Measurements from ENCODE around the gene ACAA2. TPM values are rescaled to one million over a fixed set of nuclear protein-coding genes. Genes with fewer than 3 reads are reported as not detected.

Gene ACAA2
- total and polyA plus RNA-seq, 2 experiments from 2014 or later = 91.1 to 126 TPM

DNA sequence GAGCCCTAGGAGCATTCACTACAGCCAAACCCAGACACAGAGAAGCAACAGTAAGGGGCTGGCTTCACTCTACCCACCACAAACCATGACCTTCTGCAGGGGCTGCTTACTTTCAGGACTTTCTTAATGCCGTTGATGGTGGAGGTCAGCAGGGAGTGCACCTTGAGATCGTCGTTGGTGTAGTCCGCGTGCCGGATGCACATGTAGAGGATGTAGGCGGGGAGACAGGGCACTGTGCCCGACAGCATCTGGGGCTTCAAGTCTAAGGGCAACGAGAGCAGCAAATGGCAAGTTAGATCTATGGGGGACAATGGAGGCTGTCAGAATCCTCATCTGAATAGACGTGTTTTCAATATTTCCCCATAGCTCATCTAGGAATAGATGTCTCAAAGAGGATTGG is 29.8 kb upstream of the ACAA2 start (continued):
- TF ChIP-seq, protein P1, sequence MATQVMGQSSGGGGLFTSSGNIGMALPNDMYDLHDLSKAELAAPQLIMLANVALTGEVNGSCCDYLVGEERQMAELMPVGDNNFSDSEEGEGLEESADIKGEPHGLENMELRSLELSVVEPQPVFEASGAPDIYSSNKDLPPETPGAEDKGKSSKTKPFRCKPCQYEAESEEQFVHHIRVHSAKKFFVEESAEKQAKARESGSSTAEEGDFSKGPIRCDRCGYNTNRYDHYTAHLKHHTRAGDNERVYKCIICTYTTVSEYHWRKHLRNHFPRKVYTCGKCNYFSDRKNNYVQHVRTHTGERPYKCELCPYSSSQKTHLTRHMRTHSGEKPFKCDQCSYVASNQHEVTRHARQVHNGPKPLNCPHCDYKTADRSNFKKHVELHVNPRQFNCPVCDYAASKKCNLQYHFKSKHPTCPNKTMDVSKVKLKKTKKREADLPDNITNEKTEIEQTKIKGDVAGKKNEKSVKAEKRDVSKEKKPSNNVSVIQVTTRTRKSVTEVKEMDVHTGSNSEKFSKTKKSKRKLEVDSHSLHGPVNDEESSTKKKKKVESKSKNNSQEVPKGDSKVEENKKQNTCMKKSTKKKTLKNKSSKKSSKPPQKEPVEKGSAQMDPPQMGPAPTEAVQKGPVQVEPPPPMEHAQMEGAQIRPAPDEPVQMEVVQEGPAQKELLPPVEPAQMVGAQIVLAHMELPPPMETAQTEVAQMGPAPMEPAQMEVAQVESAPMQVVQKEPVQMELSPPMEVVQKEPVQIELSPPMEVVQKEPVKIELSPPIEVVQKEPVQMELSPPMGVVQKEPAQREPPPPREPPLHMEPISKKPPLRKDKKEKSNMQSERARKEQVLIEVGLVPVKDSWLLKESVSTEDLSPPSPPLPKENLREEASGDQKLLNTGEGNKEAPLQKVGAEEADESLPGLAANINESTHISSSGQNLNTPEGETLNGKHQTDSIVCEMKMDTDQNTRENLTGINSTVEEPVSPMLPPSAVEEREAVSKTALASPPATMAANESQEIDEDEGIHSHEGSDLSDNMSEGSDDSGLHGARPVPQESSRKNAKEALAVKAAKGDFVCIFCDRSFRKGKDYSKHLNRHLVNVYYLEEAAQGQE (IDR thresholded peaks at IDR 0.05; ENCODE audit: unreplicated experiment) = no peak
- TF ChIP-seq POLR2AphosphoS5 (IDR thresholded peaks at IDR 0.05; ENCODE audit: low read depth) = no peak
- no peak for TF ChIP-seq ZNF114 (CRISPR knock-in tag; IDR thresholded peaks at IDR 0.05)
- TF ChIP-seq ETS1 (IDR thresholded peaks at IDR 0.05) = no peak
- no peak for TF ChIP-seq JUNB (IDR thresholded peaks at IDR 0.05; ENCODE audit: unreplicated experiment)

DNA sequence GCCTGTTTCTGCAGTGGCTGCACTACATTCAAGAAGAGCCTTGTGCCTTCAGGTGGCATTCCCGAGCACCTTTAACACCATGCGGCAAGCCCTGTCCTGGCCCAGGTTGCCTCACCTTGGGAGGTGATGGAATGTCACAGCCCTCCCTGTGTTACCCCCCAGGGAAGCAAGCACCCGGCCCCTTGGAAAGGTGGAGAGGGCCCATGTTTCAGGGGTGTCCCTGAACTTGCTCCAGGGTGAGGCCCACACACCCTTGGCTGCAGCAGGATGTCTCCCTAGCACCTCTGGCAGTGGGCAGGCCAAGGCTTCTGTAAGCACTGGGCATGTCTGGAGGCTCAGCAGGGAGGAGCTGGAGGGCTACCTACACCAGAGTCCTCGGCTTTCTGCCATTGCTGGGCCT is 29.3 kb upstream of the ACAA2 start:
- H3K4me1 Mint-ChIP-seq = peaks cover 29% of the 10 kb centered on the region
- H3K36me3 Mint-ChIP-seq (ENCODE audit: low read depth) = no peaks in the 10 kb centered on the region
- H3K27ac ChIP-seq (ENCODE audit: low read depth) = no peak overlapping the region
- H3K4me2 ChIP-seq = no peak overlapping the region
- H2AFZ ChIP-seq = no peak overlapping the region
- H3K27me3 Mint-ChIP-seq (ENCODE audit: insufficient read depth, low read depth, poor library complexity) = no peaks in the 10 kb centered on the region
- no peaks in the 10 kb centered on the region for H3K4me1 ChIP-seq (ENCODE audit: insufficient read depth)
- DNase-seq (ENCODE audit: low spot score) (no peak), ATAC-seq (no peak)
- H3K36me3 ChIP-seq (ENCODE audit: insufficient read depth) = no peaks in the 10 kb centered on the region
- no peaks in the 10 kb centered on the region for H3F3A ChIP-seq (replicated peaks; ENCODE audit: low read depth)
- no peak overlapping the region for H3K27ac Mint-ChIP-seq
- no peaks in the 10 kb centered on the region for H4K20me1 ChIP-seq (replicated peaks; ENCODE audit: insufficient read depth)
- no peak overlapping the region for H3K4me3 ChIP-seq
- H3K27me3 ChIP-seq (ENCODE audit: insufficient read depth) = no peaks in the 10 kb centered on the region
- no peak overlapping the region for H3K4me3 Mint-ChIP-seq
- H3K79me2 ChIP-seq (replicated peaks; ENCODE audit: insufficient read depth) = no peaks in the 10 kb centered on the region
- H3K9me3 Mint-ChIP-seq = no peaks in the 10 kb centered on the region
- no peaks in the 10 kb centered on the region for H3K9me2 ChIP-seq (ENCODE audit: insufficient read depth)
- no peak for TF ChIP-seq CREB1 (CRISPR knock-in tag; IDR thresholded peaks at IDR 0.05; ENCODE audit: low read depth)
- no peak for TF ChIP-seq STAT1 (IDR thresholded peaks at IDR 0.05; ENCODE audit: unreplicated experiment)
- no peak for TF ChIP-seq ZNF331 (CRISPR knock-in tag; IDR thresholded peaks at IDR 0.05; ENCODE audit: low read depth)
- TF ChIP-seq EZH2phosphoT487 (IDR thresholded peaks at IDR 0.05; ENCODE audit: unreplicated experiment) = no peak
- TF ChIP-seq POLR2AphosphoS5 (IDR thresholded peaks at IDR 0.05; ENCODE audit: low read depth) = no peak
- TF ChIP-seq, protein P1 (IDR thresholded peaks at IDR 0.05; ENCODE audit: unreplicated experiment) = no peak
- TF ChIP-seq, protein P2, sequence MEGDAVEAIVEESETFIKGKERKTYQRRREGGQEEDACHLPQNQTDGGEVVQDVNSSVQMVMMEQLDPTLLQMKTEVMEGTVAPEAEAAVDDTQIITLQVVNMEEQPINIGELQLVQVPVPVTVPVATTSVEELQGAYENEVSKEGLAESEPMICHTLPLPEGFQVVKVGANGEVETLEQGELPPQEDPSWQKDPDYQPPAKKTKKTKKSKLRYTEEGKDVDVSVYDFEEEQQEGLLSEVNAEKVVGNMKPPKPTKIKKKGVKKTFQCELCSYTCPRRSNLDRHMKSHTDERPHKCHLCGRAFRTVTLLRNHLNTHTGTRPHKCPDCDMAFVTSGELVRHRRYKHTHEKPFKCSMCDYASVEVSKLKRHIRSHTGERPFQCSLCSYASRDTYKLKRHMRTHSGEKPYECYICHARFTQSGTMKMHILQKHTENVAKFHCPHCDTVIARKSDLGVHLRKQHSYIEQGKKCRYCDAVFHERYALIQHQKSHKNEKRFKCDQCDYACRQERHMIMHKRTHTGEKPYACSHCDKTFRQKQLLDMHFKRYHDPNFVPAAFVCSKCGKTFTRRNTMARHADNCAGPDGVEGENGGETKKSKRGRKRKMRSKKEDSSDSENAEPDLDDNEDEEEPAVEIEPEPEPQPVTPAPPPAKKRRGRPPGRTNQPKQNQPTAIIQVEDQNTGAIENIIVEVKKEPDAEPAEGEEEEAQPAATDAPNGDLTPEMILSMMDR (conservative IDR thresholded peaks at IDR 0.05; ENCODE audit: low read depth in 2 of 2) = no peak
- no peak for TF ChIP-seq NANOG (IDR thresholded peaks at IDR 0.05; ENCODE audit: borderline replicate concordance)
- TF ChIP-seq EZH2 (IDR thresholded peaks at IDR 0.05; ENCODE audit: low read depth, unreplicated experiment) = no peak
- no peak for TF ChIP-seq ZNF114 (CRISPR knock-in tag; IDR thresholded peaks at IDR 0.05)
- TF ChIP-seq JUNB (IDR thresholded peaks at IDR 0.05; ENCODE audit: unreplicated experiment) = no peak

Data from GM23338 (cell line).